ENCODE data around the gene GIGYF2.
"Not testable (repeated sequence)": the region's sequence is repeated elsewhere in the genome, so short reads cannot be mapped to it uniquely, and the experiment has no call there.

Gene GIGYF2

DNA sequence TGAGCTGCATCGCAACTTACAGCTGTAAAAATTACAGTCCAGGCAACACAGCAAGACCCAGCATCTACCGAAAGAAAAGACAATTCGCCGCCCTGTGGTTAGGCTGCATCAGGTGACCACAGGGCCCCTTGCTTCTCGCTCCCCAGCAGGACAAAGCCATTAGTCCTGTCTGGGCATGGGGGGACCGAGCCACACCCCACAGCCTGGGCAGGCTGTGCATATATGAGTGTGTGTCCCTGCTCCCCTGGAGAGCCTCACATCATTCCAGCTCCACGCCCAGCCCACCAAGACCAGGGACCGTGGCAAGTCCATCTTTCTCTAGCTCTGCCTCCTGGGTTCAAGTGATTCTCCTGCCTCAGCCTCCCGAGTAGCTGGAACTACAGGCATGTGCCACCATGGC lies 206.9 kb downstream of the GIGYF2 start:
- no peak overlapping the region for H3K4me3 ChIP-seq (ENCODE audit: low read length)
- TF ChIP-seq EZH2phosphoT487 (IDR thresholded peaks at IDR 0.05; ENCODE audit: low read depth), result no peak
- TF ChIP-seq, protein P1, sequence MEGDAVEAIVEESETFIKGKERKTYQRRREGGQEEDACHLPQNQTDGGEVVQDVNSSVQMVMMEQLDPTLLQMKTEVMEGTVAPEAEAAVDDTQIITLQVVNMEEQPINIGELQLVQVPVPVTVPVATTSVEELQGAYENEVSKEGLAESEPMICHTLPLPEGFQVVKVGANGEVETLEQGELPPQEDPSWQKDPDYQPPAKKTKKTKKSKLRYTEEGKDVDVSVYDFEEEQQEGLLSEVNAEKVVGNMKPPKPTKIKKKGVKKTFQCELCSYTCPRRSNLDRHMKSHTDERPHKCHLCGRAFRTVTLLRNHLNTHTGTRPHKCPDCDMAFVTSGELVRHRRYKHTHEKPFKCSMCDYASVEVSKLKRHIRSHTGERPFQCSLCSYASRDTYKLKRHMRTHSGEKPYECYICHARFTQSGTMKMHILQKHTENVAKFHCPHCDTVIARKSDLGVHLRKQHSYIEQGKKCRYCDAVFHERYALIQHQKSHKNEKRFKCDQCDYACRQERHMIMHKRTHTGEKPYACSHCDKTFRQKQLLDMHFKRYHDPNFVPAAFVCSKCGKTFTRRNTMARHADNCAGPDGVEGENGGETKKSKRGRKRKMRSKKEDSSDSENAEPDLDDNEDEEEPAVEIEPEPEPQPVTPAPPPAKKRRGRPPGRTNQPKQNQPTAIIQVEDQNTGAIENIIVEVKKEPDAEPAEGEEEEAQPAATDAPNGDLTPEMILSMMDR (IDR thresholded peaks at IDR 0.05; ENCODE audit: low read depth, low read length), result no peak
- no peaks in the 10 kb centered on the region for H3K9me3 ChIP-seq (ENCODE audit: insufficient read depth, low read length)
- no peaks in the 10 kb centered on the region for H4K20me1 ChIP-seq (ENCODE audit: insufficient read depth, low read length)
- no peaks in the 10 kb centered on the region for H3K27me3 ChIP-seq (ENCODE audit: low read depth, low read length)
- H3K27ac ChIP-seq (ENCODE audit: low read length), result no peak overlapping the region
- H3K9ac ChIP-seq (ENCODE audit: low read length), result no peak overlapping the region
- H3K79me2 ChIP-seq (ENCODE audit: low read length), result no peaks in the 10 kb centered on the region
- no peaks in the 10 kb centered on the region for H3K36me3 ChIP-seq (replicated peaks; ENCODE audit: low read depth, low read length)
- no peaks in the 10 kb centered on the region for H3K4me1 ChIP-seq (ENCODE audit: low read length)
- H3K4me2 ChIP-seq (ENCODE audit: low read length), result no peak overlapping the region
- no peak overlapping the region for H2AFZ ChIP-seq (ENCODE audit: low read depth, low read length)

- H3K27ac ChIP-seq (ENCODE audit: low read length); H3K79me2 ChIP-seq (ENCODE audit: low read length); H4K20me1 ChIP-seq (ENCODE audit: insufficient read depth, low read length); H3K9me3 ChIP-seq (ENCODE audit: insufficient read depth, low read length); H3K4me2 ChIP-seq (ENCODE audit: low read length); H3K9ac ChIP-seq (ENCODE audit: low read length); H3K27me3 ChIP-seq (ENCODE audit: low read depth, low read length); H3K36me3 ChIP-seq (replicated peaks; ENCODE audit: low read depth, low read length); H3K4me3 ChIP-seq (ENCODE audit: low read length); H2AFZ ChIP-seq (ENCODE audit: low read depth, low read length); H3K4me1 ChIP-seq (ENCODE audit: low read length): not testable (repeated sequence)
Measured at GRCh38 chr2:232906867-232907717, 210.0 kb downstream of the GIGYF2 start.

GRCh38 chr2:232907718-232908085 lies 210.6 kb downstream of the GIGYF2 start:
- not testable (repeated sequence) for H3K79me2 ChIP-seq (ENCODE audit: low read length); H3K4me1 ChIP-seq (ENCODE audit: low read length); H3K9ac ChIP-seq (ENCODE audit: low read length); H3K27ac ChIP-seq (ENCODE audit: low read length); H3K4me3 ChIP-seq (ENCODE audit: low read length); H3K27me3 ChIP-seq (ENCODE audit: low read depth, low read length); H3K4me2 ChIP-seq (ENCODE audit: low read length); H3K9me3 ChIP-seq (ENCODE audit: insufficient read depth, low read length); H4K20me1 ChIP-seq (ENCODE audit: insufficient read depth, low read length); H2AFZ ChIP-seq (ENCODE audit: low read depth, low read length); H3K36me3 ChIP-seq (replicated peaks; ENCODE audit: low read depth, low read length)

GRCh38 chr2:232908695-232909094 lies 211.6 kb downstream of the GIGYF2 start:
- H3K27me3 ChIP-seq (ENCODE audit: low read depth, low read length), result peaks cover 7% of the 10 kb centered on the region; the same call in 1 of the 2 replicates
- no peaks in the 10 kb centered on the region for H3K9me3 ChIP-seq (ENCODE audit: insufficient read depth, low read length)
- no peaks in the 10 kb centered on the region for H3K79me2 ChIP-seq (ENCODE audit: low read length)
- H3K4me2 ChIP-seq (ENCODE audit: low read length), result no peak overlapping the region
- H3K27ac ChIP-seq (ENCODE audit: low read length), result no peak overlapping the region
- no peak overlapping the region for H3K9ac ChIP-seq (ENCODE audit: low read length)
- no peaks in the 10 kb centered on the region for H4K20me1 ChIP-seq (ENCODE audit: insufficient read depth, low read length)
- no peak overlapping the region for H2AFZ ChIP-seq (ENCODE audit: low read depth, low read length)
- H3K4me3 ChIP-seq (ENCODE audit: low read length), result no peak overlapping the region
- no peak for TF ChIP-seq EZH2phosphoT487 (IDR thresholded peaks at IDR 0.05; ENCODE audit: low read depth)
- TF ChIP-seq, protein P1 (IDR thresholded peaks at IDR 0.05; ENCODE audit: low read depth, low read length), result no peak
- no peaks in the 10 kb centered on the region for H3K4me1 ChIP-seq (ENCODE audit: low read length)
- H3K36me3 ChIP-seq (replicated peaks; ENCODE audit: low read depth, low read length), result no peaks in the 10 kb centered on the region

Measured in OCI-LY3 (cell line).